HG03159 (cell line): ENCODE measurements around the gene GRIP1.
A peak's percentile ranks its signal among the peaks of the same experiment; 100 is the strongest.

Source experiments
- ATAC-seq: cut with Tn5 transposase; IDR thresholded peaks from one replicate; pipeline ENCODE4 v1.9.1; 2021; ENCODE audit warnings: mild to moderate bottlenecking, moderate library complexity; ENCODE audit not compliant: unreplicated experiment

GRIP1 gene

DNA sequence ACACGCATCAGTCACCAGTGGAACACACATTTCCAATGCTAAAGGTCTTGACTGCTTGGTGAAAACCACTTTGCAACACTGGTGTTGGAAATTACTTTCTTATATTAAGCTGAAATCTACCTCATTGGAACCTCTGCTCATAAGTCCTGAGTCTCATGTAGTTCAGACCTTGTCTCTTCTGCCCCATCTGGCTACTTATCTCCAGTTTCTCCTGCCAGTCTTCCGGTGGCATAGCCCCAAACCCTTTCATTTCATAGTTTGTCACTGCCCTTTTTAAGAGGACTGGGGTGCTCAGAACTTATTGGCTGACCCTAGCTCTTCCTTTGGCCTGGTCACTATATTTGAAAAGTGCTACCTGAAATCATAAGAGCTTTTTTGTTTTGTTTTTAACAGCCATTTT lies 332.9 kb downstream of the GRIP1 start:
- no peak for ATAC-seq

DNA sequence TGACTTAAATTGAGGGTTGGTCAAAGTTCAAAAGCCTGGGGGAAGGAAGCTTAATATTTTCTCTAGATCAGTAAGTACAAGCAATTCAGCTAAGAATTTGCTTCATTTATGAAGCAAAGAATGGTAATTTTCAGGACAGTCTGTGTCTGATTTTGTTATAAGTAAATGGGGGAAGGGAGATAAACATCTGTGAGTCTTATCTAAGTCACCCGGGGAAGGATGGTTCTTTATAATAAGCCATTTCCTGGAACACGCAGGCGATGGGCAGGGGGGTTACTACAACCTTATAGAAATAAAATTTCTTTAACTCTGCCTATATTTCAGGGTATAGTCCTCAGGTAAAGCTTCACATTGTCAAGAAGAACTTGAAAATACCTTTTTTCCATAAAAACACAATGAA lies 333.7 kb downstream of the GRIP1 start:
- ATAC-seq = no peak

DNA sequence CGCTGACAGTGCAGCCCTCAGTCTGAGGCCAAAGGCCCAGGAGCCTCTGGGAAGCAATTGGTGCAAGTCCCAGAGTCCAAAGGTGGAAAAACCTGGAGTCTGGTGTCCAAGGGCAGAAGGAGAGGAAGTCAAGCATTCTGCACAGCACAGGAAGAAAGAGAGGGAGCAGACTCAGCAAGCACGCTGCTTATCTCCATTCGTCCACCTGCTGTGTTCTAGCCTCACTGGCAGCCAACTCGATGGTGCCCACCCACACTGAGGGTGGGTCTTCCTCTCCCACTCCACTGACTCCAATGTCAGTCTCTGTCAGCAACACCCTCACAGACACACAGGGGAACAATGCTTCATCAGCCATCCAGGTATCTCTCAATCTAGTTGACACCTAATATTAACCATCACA lies 337.8 kb downstream of the GRIP1 start:
- ATAC-seq = no peak

DNA sequence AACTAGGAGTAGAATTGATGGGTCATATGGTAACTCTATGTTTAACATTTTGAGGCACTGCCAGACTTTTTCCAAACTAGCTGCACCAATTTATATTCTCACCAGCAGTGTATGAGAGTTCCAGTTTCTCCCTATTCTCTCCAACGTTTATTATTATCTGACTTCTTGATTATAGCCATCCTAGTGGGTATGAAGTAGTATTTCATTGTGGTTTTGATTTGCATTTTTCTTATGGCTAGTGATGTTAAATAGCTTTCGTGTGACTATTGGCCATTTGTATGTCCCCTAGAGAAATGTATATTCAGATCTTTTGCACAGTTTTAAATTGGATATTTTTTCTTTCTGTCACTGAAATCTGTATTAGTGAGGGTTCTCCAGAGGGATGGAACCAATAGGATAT lies 338.7 kb downstream of the GRIP1 start:
- no peak for ATAC-seq

DNA sequence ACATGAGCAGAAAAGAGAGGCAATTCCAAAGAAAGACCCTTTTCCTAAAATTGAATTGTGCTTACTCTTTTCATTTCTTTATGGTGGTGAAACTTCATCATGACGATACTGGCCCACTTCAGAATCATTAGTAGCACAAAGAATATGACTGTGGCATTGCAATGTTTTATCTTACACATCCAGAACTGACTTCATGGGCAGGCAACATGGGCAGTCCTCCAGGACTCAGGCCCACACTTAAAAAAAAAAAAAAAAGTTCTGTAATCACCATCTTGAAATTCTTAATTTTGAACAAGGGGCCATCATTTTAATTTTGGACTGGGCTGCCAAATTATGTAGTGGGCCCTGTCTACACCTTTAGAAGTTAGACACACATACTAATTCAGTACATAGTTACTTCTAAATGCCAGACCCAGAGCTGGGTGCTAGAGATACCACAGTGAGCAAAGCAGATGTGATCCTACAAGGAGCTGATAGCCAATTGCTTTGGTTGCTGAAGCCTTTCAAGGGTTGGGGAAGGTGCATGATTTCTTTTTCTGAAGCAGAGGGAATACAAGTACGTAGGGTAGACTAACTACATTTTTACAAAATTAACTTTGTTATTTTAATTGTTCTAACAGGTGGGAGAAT lies 341.4 kb downstream of the GRIP1 start:
- no peak for ATAC-seq

DNA sequence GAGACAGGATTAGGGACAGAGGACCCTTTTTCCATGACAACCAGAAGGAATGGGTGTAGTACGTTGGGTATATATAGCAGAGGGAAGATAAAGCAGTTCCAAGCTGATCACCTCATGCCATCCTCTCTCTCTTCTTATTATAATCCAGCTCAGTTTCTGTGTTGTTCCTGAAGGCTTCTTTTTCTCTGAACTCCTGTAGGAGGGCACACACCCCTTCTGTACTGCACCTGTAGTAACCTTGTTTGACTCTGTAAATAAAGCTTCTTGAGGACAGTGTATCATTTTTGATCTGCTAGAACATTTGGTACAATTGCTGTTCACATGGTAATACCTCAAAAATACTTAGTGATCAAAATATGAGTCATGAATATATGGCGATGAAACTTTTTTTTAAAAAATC lies 343.1 kb downstream of the GRIP1 start:
- ATAC-seq = no peak

DNA sequence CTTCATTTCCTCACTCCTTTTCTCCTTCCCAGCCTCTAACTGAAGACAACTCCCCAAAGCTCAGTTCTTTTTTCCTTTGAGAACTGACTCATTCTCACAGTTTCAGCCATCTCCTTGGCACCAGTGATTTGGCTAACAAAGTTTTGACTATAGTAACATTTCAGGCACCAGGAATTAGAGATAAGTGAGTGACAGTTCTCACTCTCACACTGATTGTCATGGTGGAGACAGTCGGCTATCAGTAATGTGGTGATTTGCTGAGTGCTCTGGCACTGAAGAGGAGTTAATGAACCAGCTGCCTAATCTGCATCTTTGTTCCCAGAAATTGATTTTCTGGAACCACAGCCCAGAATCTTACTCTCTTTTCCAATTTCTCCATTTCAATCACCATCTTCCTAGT lies 347.1 kb downstream of the GRIP1 start:
- ATAC-seq = no peak

DNA sequence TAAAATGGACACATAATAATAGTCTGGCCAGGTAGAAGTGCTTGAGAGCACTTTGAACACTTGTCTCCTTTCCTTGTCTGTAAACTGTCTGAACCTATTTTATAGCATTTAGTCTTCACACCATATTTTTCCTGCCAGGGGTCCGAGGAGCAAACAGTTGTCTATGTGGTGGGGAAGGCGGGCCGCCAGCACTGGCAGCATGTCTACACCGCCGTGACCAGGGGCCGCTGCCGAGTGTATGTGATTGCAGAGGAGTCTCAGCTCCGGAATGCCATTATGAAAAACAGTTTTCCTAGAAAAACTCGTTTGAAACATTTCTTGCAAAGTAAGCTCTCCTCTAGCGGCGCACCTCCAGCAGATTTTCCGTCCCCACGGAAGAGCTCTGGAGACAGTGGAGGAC lies 347.9 kb downstream of the GRIP1 start:
- no peak for ATAC-seq

DNA sequence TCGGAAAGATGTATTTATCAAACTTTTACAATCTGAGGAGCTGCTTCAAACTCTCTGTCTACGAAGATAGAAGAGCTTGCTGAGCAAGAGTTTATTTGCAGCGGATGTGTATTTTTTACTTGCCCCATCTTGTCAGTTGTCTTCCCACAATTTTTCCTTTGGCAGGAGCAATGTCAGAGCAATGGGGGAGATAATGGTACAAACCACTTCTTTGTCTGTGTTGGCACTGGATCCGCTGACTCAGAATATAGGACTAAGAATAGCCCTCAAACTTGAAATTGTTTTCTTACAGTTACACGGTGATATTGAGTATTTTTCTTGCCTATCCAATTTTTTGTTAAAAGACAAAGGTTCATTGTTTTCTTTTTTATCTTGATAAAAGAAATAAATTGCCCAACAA lies 348.9 kb downstream of the GRIP1 start:
- ATAC-seq = no peak

DNA sequence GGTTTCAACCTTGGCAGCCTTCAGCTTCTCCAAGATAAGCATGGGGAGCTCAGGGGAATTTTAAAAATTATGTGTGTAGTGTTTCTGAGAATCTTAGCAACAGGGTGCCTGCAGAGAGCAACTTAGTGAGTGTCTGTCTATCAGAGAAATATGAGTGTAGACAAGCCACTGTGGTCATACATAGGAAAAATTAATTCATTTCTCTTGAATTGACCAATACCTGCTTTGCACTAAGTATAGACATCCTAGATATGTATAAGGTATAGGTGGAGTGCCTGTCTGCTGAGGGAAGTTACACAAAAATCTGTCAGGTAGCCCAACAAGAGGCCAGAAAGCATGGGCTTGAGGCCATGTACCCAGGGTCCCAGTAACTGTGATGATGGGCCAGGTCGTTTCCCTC lies 355.9 kb downstream of the GRIP1 start:
- ATAC-seq = no peak

DNA sequence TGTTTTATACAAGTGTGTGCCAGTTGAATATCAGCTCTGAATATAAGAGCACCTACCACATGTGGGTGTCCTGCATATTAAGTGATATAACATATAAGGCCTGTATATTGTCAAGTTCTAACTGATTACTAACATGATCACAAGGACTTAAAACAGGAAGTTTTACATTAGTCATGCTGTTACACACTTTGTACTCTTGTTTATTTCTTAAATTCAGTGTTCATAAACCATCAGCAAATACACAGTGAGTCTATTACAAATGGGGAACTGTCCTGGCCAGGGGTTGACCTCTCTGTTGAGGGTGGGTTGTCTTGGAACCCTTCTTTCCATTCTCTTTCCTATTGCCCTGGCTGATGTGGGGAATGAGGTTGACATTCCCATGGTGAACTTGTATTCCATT lies 357.4 kb downstream of the GRIP1 start:
- no peak for ATAC-seq

DNA sequence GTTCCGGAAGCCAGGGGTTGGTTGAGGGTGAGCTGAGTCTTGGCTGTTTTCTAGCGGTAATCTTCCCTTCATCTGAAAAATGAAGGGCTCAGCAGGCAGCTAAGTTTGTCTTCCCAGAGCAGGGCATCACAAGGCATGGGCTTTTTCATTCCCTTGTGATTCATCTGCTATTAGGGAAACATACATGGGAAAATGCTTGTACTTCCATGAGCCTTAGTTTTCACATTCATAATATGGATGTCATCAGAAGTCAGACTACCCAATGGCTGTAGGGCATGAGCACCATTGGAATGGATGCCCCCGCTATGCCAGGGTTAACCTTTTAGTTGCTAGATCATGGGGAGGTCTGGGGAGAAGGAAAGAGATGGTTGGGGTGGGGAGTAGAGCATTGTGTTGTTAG lies 357.9 kb downstream of the GRIP1 start:
- ATAC-seq = no peak

DNA sequence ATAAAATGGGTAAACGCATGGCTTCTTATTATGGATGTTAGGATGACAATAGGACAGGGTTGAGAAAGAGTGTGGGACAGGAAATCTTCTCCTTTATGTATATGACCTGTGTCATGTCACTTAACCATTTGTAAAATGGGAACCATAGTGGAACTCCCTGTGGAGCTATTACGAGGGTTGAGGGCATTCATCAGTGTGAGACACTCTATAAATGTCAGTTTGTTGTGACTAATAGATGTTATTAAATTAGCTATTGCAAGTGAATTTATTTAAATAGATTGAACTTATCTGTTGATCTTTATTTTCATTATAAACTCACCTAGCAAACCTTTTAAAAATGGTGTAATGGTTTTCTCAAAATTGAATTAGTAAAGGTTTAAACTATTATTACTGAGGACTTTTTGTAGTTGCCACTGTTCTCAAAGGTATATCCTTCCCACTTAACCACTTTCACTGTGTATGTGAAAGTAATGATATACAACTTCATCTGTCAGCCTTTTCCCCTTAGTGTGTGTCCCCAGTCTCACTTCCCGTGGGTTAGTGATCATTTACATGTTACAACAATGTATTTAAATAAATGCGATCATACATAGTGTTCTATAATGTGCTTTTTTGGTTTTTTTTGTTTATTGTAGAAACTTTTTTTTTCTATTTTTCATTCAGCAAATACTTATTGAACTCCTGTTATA lies 359.5 kb downstream of the GRIP1 start:
- ATAC-seq = peak; percentile 60

DNA sequence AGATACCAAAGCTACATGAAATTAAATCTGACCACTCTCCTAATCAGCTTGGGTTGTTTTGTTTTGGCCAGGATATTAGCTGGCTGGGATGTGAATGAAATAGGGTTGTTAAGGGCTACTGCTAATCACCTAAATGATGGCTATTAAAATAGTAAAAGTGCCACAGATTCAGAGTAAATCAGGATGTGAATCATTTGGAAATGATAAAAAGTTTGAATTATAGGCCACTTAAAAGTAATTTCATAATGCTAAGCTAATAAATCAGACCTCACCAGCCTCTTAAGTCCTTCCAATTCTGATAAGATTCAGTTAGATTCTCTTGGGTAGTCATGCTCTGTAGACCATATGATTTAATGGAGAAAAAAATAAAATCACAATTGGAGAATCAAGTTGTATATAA lies 364.6 kb downstream of the GRIP1 start:
- no peak for ATAC-seq

DNA sequence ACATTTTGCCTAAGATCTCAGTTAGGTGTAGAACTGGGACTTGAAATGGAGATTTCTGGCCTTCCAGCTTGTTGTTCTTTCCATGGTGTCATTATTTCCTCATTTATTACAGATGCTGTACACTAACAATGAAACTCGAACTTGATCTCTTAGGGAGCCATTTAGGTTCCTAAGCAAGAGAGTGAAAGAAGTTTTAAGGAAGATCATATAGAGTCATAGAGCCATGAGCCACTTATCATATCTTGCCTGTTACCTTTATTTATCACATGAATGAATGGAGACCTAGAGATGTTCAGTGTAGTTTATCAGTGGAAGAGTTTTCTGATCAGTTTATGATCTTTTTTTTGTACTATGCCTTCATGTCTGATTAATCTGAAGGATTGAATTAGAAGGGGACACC lies 366.7 kb downstream of the GRIP1 start:
- no peak for ATAC-seq

DNA sequence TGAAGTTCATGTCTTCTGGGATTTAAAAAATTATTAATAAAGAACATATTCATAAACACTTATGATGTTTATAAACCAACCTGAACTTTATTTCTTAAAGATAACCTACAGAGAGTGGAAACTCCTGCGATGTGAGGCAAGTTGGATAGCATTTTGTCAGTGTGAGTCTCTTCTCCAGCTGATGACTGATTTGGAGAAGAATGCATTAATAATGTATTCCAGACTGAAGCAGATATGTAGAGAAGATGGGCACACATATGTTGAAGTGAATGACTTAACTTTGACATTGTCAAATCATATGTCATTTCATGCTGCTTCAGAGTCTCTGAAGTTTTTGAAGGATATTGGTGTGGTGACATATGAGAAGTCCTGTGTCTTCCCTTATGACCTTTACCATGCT lies 369.3 kb downstream of the GRIP1 start:
- no peak for ATAC-seq

DNA sequence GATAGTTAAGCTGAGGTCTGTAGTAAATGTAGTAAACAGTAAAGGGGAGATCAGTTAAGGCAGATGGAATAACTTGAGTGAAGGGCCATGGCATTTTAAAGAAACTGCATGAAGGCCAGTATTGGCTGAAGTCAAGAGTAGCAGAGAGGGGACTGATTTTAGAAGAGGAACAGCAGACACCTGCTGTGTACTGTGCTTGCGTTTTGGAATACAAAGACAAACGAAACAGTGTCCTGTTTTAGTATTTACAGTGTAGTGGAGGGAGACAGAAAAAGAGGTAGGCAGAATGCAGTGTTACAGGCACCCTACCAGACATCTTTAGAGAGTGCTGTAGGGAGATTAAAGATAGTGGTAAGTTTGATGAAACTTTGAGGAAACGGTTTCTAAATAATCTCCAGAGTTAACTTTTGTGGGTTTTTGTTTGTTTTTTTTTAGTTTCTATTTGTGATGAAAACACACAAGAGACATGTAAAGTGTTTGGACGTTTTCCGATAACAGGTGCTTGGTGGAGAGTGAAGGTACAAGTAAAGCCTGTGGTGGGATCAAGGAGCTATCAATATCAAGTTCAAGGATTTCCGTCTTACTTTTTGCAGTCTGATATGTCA lies 374.5 kb downstream of the GRIP1 start:
- no peak for ATAC-seq

DNA sequence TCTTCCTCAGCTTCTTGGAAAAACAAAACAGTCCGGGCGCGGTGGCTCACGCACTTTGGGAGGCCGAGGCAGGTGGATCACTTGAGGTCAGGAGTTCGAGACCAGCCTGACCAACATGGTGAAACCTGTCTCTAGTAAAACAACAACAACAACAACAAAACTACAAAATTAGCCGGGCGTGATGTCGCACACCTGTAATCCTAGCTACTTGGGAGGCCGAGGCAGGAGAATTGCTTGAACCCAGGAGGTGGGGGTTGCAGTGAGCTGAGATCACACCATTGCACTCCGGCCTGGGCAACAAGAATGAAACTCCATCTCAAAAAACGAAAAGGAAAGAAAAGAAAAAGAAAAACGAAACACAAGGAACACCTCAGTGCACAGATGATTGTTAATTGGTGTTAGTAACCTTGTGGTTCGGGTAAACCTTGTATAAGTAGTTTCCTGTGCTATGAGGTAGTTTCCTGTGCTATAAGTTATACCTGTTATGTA lies 375.5 kb downstream of the GRIP1 start:
- ATAC-seq = peak; percentile 65

DNA sequence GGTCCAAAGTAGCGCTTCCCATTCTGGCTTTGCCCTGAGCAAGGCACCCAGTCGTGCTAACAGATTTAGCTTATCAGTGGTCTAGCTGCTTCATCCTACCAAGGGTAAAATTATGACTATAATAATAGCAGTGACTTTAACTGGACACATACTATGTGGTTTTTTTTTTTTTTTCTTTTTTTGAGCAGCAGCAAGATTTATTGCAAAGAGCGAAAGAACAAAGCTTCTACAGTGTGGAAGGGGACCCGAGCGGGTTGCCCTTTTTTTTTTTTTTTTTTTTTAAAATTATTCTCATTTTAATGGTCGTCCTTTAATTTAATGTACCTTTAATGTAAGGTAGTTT lies 376.1 kb downstream of the GRIP1 start:
- no peak for ATAC-seq

DNA sequence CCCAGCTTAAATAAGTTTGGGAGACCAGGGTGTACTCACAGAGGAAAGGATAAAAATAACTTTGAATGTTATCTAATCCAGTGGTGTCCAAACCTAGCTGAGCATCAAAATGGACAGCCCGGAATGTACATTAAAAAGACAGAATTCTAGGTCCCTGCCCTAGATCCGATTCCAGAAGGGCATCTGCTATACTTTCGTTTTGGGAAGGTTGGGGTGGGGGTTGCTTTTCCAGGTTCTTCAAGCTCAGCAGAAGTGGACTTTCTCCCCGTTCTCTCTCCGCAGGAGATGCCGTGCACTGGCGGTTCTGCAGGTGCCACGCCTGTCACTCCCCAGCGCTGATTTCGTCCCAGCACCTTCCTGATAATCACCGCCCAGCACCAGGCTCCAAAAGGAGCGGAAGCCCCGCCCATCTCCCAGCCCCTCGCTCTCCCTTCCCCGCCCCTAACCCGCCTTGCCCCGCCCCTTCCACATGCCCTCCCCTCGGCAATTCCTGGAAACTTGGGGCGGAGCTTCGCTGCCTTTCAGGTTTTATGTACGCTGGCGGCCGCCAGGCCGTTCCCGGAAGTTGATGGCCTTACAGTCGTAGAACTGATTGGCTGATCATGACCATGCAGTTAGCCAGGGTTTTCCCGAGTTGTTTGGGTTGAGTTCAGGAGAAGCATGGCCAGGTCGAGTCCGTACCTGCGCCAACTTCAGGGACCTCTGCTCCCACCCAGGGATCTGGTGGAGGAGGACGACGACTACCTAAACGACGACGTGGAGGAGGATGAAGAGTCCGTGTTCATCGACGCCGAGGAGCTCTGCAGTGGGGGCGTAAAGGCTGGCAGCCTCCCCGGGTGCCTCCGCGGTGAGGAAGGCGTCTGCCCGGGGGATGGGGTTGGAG lies 376.7 kb downstream of the GRIP1 start, which contains the start of gene HELB:
TSS of gene HELB (plus strand) at position 550 of the 883 bp plus-strand sequence. CDS start at position 661, 111 bp downstream.
- peak; percentile 91 for ATAC-seq

DNA sequence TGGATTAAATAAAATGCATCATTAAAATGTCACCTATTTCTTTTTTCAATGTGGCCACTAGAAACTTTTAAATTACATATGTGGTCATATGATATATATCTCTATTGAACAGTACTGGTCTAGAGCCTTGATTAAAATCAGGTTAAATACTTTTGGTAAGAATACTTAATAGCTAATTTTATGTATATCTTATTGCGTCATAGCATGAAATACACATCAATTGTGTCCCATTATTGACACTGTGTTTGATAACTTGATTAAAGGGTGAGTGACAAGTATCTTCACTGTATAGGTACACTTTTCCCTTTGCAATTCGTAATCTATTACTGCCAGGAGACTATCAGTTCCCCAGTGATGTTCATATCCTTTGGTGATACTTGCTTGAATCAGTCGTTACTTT lies 381.0 kb downstream of the GRIP1 start:
- no peak for ATAC-seq
